K562 (cell line): ENCODE results near the gene TMTC4. TPM values are rescaled to one million over a fixed set of nuclear protein-coding genes. Genes with fewer than 3 reads are reported as not detected.
A peak's percentile ranks its signal among the peaks of the same experiment; 100 is the strongest.

Experiments
- CBX1 ChIP-seq: sonication (generic); IDR thresholded peaks from 2 replicates; pipeline ENCODE4 v1.6.1; 2016; ENCODE audit warnings: antibody characterized with exemption, low read depth, mild to moderate bottlenecking
- CBX3 ChIP-seq, 2 experiments: IDR thresholded peaks; 1 replicate in 1 of 2; 2 replicates in 1 of 2; pipeline ENCODE4 v1.6.1; 2012; ENCODE audit warnings: inconsistent platforms in 2 of 2, low read length in 2 of 2, borderline replicate concordance in 1 of 2, control low read depth in 1 of 2
- KAT7 ChIP-seq: sonication (generic); formaldehyde crosslinking; IDR thresholded peaks from 2 replicates; pipeline ENCODE4 v1.8.0; 2022; ENCODE audit warnings: missing genetic modification reagents, mild to moderate bottlenecking, borderline replicate concordance
- MAFG ChIP-seq: fragments of 450-650 bp; conservative IDR thresholded peaks from 2 replicates; pipeline ENCODE4 v1.6.1; 2016; ENCODE audit warnings: missing genetic modification characterization, missing compliant biosample characterization
- MAZ ChIP-seq, 2 experiments: fragments of 450-650 bp in 1 of 2; sonication (generic) in 1 of 2; formaldehyde crosslinking; IDR thresholded peaks in 1 of 2; conservative IDR thresholded peaks in 1 of 2; 2 replicates each; pipeline versions ENCODE4 v1.4.0 to v1.5.0; 2020; ENCODE audit warnings: mild to moderate bottlenecking in 1 of 2, missing genetic modification reagents in 1 of 2
- MTF1 ChIP-seq: fragments of 250-450 bp; sonication (Bioruptor Pico); IDR thresholded peaks from 2 replicates; pipeline ENCODE4 v1.9.0; 2021; ENCODE audit warnings: moderate library complexity, mild to moderate bottlenecking, inconsistent platforms, borderline replicate concordance
- NCOA2 ChIP-seq, 2 experiments: fragments of 450-650 bp; IDR thresholded peaks; 2 replicates each; pipeline ENCODE4 v1.6.1; 2018; ENCODE audit warnings: mild to moderate bottlenecking in 2 of 2, moderate library complexity in 1 of 2; ENCODE audit not compliant: partially characterized antibody in 2 of 2
- NFE2L1 ChIP-seq: fragments of 450-650 bp; IDR thresholded peaks from 2 replicates; pipeline ENCODE4 v1.6.1; 2016; ENCODE audit warnings: missing genetic modification characterization, low read depth, mild to moderate bottlenecking, missing compliant biosample characterization, moderate library complexity, borderline replicate concordance
- RFX1 ChIP-seq: fragments of 450-650 bp; IDR thresholded peaks from 2 replicates; pipeline ENCODE4 v1.6.1; 2016; ENCODE audit warnings: mild to moderate bottlenecking, moderate library complexity
- TGIF2 ChIP-seq: sonication (generic); formaldehyde crosslinking; IDR thresholded peaks from 2 replicates; pipeline ENCODE4 v1.8.1; 2022; ENCODE audit warnings: mild to moderate bottlenecking, missing genetic modification reagents, moderate library complexity
- XRCC4 ChIP-seq: IDR thresholded peaks from one replicate; pipeline ENCODE4 v1.6.1; 2011; ENCODE audit not compliant: insufficient read depth, insufficient read length; ENCODE audit errors: extremely low read depth
- ZNF354B ChIP-seq: fragments of 250-450 bp; sonication (Bioruptor Pico); IDR thresholded peaks from 2 replicates; pipeline ENCODE4 v1.4.0; 2020
- ZNF431 ChIP-seq: sonication (generic); formaldehyde crosslinking; IDR thresholded peaks from 2 replicates; pipeline ENCODE4 v1.8.0; 2022; ENCODE audit warnings: mild to moderate bottlenecking, missing genetic modification reagents
- polyA plus RNA-seq, 8 experiments: library from polyadenylated mRNA; depleted of rRNA in 4 of 8; stranded (reverse) in 5 of 8; unstranded in 3 of 8; fragments of >200 nt; fragmentation: Nextera tagmentation in 2 of 8; fragmentation: Illumina TruSeq in 1 of 8; extraction: Ambion mirVana in 2 of 8; extraction: Trizol in 1 of 8; gene quantifications; 2 replicates each; pipeline versions ENCODE4 v1.2.1 to v1.2.3, GENCODE V29; 2011 to 2014; ENCODE audit warnings: inconsistent platforms in 1 of 8, missing spikeins in 1 of 8
- total RNA-seq, 7 experiments: library from RNA; depleted of rRNA in 6 of 7; stranded (reverse); fragments of >200 nt in 6 of 7; fragmentation: Illumina TruSeq in 2 of 7; extraction: Trizol in 2 of 7; gene quantifications; 2 replicates each; pipeline versions ENCODE4 v1.2.1 to v1.2.3, GENCODE V29; 2011 to 2021; ENCODE audit warnings: low replicate concordance in 1 of 7
- TF ChIP-seq, protein P1 (sequence below), 2 experiments: fragments of 450-650 bp; conservative IDR thresholded peaks; 2 replicates each; pipeline ENCODE4 v1.6.1; 2017; ENCODE audit warnings: mild to moderate bottlenecking in 2 of 2, moderate library complexity in 2 of 2
- TF ChIP-seq, protein P2 (sequence below): IDR thresholded peaks from 2 replicates; pipeline ENCODE4 v1.6.1; 2014; ENCODE audit warnings: antibody characterized with exemption
- TF ChIP-seq, protein P3 (sequence below): IDR thresholded peaks from 2 replicates; pipeline ENCODE4 v1.6.1; 2016; ENCODE audit warnings: missing genetic modification characterization, missing compliant biosample characterization
- TF ChIP-seq, protein P4 (sequence below), 2 experiments: fragments of 450-650 bp; IDR thresholded peaks; 2 replicates each; pipeline ENCODE4 v1.6.1; 2016
- TF ChIP-seq, protein P5 (sequence below): fragments of 450-650 bp; IDR thresholded peaks from 2 replicates; pipeline ENCODE4 v1.6.1; 2016; ENCODE audit warnings: borderline replicate concordance

The TMTC4 gene
- total and polyA plus RNA-seq, 9 of the 15 experiments (the other 6 are each of a cell fraction or from before 2014, with no cell fraction given), result 3.5 to 16.7 (median 11.8) TPM

DNA sequence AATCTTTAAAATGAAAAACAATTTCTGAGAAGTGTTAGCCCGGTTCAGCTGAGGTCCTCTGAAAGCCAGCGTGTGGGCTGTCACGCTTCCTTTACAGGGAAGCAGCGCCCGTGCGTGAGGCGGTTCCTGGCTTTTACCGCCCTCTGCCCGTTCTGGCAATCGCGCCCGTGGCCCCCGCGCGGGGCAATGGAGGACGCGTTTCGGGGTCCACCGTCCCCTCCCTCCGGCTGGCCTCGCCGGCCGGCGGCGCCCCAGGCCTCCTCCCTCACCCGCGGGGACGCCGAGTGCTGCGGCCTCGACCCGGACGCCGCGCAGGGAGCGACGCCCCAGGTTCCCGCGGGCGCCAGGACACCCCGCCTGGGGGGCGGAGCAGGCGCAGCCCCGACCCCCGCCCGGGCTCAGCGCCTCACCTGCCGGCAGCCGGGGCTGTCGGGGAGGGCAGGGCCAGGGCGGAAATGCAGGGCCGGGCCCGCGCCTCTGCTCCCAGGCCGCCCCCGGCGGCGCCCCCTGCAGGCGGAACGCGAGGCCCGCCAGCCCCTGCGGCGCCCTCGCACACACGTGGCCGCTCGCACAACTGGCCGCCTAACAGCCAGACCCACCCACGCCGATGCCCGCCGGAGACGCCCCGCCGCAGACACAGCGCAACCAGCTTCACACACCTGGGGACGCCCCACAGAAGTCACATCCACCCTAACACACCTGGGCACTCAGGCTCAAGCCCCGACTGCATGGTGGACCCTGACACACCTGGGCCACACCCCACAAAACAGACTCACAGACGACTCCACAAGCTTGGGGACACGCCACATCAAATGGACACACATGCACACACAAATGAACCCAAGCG lies 86.0 kb downstream of the TMTC4 start, which contains the start of gene GGACT (continued):
- TF ChIP-seq, protein P1, sequence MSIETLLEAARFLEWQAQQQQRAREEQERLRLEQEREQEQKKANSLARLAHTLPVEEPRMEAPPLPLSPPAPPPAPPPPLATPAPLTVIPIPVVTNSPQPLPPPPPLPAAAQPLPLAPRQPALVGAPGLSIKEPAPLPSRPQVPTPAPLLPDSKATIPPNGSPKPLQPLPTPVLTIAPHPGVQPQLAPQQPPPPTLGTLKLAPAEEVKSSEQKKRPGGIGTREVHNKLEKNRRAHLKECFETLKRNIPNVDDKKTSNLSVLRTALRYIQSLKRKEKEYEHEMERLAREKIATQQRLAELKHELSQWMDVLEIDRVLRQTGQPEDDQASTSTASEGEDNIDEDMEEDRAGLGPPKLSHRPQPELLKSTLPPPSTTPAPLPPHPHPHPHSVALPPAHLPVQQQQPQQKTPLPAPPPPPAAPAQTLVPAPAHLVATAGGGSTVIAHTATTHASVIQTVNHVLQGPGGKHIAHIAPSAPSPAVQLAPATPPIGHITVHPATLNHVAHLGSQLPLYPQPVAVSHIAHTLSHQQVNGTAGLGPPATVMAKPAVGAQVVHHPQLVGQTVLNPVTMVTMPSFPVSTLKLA (conservative IDR thresholded peaks at IDR 0.05), result peak; percentile 42 to 68; a peak in 3 of 4 replicates
- TF ChIP-seq ZNF354B (CRISPR knock-in tag) (no peak), MTF1 (CRISPR knock-in tag) (no peak), ZNF431 (CRISPR knock-in tag) (peak; percentile 52; the same call in 1 of the 2 replicates), CBX1 (peak; percentile 73; the same call in 1 of the 2 replicates), KAT7 (CRISPR knock-in tag) (peak; percentile 66; the same call in 1 of the 2 replicates), XRCC4 (no peak), MAZ (CRISPR knock-in tag; conservative IDR thresholded peaks at IDR 0.05 in 1 of 2, IDR thresholded peaks at IDR 0.05 in 1 of 2) (peak; percentile 54 to 81), RFX1 (no peak), TGIF2 (CRISPR knock-in tag) (no peak), NCOA2 (IDR thresholded peaks at IDR 0.05; ENCODE audit: partially characterized antibody in 2 of 2) (no peak), MAFG (tag) (no peak), NFE2L1 (tag) (no peak), CBX3 (IDR thresholded peaks at IDR 0.05; ENCODE audit: borderline replicate concordance in 1 of 2, low read length in 2 of 2) (peak in 1 of 2 experiments; percentile 81; a peak in 2 of 3 replicates)
- TF ChIP-seq, protein P2, sequence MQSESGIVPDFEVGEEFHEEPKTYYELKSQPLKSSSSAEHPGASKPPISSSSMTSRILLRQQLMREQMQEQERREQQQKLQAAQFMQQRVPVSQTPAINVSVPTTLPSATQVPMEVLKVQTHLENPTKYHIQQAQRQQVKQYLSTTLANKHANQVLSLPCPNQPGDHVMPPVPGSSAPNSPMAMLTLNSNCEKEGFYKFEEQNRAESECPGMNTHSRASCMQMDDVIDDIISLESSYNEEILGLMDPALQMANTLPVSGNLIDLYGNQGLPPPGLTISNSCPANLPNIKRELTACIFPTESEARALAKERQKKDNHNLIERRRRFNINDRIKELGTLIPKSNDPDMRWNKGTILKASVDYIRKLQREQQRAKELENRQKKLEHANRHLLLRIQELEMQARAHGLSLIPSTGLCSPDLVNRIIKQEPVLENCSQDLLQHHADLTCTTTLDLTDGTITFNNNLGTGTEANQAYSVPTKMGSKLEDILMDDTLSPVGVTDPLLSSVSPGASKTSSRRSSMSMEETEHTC, result no peak
- TF ChIP-seq, protein P3, sequence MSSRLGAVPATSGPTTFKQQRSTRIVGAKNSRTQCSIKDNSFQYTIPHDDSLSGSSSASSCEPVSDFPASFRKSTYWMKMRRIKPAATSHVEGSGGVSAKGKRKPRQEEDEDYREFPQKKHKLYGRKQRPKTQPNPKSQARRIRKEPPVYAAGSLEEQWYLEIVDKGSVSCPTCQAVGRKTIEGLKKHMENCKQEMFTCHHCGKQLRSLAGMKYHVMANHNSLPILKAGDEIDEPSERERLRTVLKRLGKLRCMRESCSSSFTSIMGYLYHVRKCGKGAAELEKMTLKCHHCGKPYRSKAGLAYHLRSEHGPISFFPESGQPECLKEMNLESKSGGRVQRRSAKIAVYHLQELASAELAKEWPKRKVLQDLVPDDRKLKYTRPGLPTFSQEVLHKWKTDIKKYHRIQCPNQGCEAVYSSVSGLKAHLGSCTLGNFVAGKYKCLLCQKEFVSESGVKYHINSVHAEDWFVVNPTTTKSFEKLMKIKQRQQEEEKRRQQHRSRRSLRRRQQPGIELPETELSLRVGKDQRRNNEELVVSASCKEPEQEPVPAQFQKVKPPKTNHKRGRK, result no peak
- TF ChIP-seq, protein P4, sequence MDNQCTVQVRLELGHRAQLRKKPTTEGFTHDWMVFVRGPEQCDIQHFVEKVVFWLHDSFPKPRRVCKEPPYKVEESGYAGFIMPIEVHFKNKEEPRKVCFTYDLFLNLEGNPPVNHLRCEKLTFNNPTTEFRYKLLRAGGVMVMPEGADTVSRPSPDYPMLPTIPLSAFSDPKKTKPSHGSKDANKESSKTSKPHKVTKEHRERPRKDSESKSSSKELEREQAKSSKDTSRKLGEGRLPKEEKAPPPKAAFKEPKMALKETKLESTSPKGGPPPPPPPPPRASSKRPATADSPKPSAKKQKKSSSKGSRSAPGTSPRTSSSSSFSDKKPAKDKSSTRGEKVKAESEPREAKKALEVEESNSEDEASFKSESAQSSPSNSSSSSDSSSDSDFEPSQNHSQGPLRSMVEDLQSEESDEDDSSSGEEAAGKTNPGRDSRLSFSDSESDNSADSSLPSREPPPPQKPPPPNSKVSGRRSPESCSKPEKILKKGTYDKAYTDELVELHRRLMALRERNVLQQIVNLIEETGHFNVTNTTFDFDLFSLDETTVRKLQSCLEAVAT (IDR thresholded peaks at IDR 0.05), result no peak
- TF ChIP-seq, protein P5, sequence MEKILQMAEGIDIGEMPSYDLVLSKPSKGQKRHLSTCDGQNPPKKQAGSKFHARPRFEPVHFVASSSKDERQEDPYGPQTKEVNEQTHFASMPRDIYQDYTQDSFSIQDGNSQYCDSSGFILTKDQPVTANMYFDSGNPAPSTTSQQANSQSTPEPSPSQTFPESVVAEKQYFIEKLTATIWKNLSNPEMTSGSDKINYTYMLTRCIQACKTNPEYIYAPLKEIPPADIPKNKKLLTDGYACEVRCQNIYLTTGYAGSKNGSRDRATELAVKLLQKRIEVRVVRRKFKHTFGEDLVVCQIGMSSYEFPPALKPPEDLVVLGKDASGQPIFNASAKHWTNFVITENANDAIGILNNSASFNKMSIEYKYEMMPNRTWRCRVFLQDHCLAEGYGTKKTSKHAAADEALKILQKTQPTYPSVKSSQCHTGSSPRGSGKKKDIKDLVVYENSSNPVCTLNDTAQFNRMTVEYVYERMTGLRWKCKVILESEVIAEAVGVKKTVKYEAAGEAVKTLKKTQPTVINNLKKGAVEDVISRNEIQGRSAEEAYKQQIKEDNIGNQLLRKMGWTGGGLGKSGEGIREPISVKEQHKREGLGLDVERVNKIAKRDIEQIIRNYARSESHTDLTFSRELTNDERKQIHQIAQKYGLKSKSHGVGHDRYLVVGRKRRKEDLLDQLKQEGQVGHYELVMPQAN, result no peak
